B cell (primary cell): ENCODE measurements around the gene EVC.

Source experiments
- CTCF ChIP-seq: fragments of 200-600 bp; IDR thresholded peaks from one replicate; pipeline ENCODE4 v1.8.0; 2022; ENCODE audit warnings: antibody characterized with exemption, mild to moderate bottlenecking
- EZH2 ChIP-seq: IDR thresholded peaks from 2 replicates; pipeline ENCODE4 v1.6.1; 2012; ENCODE audit warnings: borderline replicate concordance, low read depth, mild to moderate bottlenecking, moderate library complexity, low read length; ENCODE audit not compliant: insufficient read depth, poor library complexity, severe bottlenecking

GRCh38 chr4:5757536-5757935 lies 46.5 kb downstream of the EVC start:
- TF ChIP-seq CTCF (no peak), EZH2 (no peak)
